22Rv1 (cell line): ENCODE measurements around the gene NAA10.
A peak's percentile ranks its signal among the peaks of the same experiment; 100 is the strongest.
"Not testable (repeated sequence)": the region's sequence is repeated elsewhere in the genome, so short reads cannot be mapped to it uniquely, and the experiment has no call there.

Source experiments
- H3K27ac ChIP-seq: fragments of 450-650 bp; 2 replicates; pipeline ENCODE4 v1.5.1; 2017
- ZFX ChIP-seq: fragments of 450-650 bp; IDR thresholded peaks from 2 replicates; pipeline ENCODE4 v1.6.1; 2017; ENCODE audit warnings: antibody characterized with exemption, borderline replicate concordance
- TF ChIP-seq, protein P1 (sequence below): fragments of 450-650 bp; IDR thresholded peaks from 2 replicates; pipeline ENCODE4 v1.5.1; 2017; ENCODE audit warnings: mild to moderate bottlenecking

NAA10 gene

DNA sequence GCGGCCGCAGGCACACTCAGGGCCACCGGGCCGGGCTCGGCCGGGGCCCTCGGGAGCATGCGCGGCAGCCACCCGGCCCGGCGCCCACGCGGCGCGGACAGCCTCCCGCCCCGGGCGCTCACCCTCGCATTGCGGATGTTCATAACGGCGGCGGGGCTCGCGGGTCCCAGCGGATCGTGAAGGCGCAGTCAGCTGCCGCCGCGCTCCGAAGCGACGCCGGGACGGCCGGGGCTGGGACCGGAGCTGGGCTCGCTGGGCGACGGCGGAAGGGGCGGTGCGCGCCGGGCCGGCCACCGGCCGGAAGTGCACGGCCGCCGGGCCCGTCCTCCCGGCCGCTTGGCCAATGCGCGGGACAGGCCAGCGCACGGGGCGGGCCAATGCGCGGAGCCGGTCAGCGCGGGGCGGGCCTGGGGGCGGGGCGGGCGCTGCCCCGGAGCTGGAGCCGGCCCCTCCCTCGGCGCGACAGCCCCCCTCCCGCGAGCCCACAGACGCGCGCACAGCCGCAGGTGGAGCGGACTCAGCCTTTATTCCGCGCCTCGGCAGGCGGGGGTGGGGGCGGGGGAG lies at the start of gene NAA10:
NAA10 (minus strand) TSS at position 276 of the 564 bp plus-strand sequence; CDS start at position 143, 133 bp downstream.
- peak within 1 kb of the TSS; percentile 72 for H3K27ac ChIP-seq
- no peak for TF ChIP-seq ZFX
- TF ChIP-seq, protein P1, sequence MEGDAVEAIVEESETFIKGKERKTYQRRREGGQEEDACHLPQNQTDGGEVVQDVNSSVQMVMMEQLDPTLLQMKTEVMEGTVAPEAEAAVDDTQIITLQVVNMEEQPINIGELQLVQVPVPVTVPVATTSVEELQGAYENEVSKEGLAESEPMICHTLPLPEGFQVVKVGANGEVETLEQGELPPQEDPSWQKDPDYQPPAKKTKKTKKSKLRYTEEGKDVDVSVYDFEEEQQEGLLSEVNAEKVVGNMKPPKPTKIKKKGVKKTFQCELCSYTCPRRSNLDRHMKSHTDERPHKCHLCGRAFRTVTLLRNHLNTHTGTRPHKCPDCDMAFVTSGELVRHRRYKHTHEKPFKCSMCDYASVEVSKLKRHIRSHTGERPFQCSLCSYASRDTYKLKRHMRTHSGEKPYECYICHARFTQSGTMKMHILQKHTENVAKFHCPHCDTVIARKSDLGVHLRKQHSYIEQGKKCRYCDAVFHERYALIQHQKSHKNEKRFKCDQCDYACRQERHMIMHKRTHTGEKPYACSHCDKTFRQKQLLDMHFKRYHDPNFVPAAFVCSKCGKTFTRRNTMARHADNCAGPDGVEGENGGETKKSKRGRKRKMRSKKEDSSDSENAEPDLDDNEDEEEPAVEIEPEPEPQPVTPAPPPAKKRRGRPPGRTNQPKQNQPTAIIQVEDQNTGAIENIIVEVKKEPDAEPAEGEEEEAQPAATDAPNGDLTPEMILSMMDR = no peak

DNA sequence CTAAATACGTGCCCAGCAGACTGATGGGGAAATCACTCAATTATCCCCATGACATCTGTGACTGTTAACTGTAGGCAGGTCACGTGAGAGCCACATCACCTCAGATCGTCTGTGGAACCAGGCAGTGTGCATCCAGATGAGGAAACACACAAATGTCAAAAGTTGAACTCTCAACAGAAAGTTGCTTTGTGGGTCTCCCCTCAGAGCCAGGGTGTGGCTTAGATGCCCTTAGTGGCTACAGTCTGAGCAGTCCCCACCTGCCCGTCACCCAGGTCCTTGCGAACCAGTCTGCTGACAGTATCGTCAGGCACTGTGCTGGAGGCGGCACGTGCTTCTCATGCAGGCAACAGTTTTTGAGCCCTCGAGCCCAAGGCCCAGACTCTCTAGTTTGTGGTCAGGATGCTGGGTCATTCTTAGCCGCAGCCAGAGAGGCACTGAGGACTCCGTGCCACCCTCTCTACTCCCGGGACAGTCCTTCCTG lies 48.5 kb upstream of the NAA10 start:
- TF ChIP-seq, protein P1 = no peak
- no peak for TF ChIP-seq ZFX
- H3K27ac ChIP-seq = no peak overlapping the region

DNA sequence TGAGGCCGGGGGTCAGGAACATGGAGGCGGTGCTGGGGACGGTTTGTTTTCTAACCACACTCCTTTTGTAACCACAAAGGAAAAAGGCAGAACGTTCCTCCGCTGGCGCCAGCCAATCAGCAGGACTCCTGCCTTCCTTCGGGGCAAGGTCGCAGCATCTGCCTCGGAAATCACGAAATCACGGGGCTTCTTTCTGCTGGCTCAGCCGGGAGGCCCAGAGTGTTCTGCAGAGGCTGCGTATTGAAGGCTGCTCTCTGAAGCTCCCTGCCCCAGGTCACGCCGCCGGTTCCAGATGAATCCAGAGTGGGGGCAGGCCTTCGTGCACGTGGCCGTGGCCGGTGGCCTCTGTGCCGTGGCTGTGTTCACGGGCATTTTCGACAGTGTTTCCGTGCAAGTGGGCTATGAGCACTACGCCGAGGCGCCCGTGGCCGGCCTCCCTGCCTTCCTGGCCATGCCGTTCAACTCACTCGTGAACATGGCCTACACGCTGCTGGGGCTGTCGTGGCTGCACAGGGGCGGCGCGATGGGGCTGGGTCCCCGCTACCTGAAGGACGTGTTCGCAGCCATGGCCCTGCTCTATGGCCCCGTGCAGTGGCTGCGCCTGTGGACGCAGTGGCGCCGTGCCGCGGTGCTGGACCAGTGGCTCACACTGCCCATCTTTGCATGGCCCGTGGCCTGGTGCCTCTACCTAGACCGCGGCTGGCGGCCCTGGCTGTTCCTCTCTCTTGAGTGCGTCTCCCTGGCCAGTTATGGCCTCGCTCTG lies 47.1 kb upstream of the NAA10 start:
- no peak overlapping the region for H3K27ac ChIP-seq
- TF ChIP-seq, protein P1 = no peak
- no peak for TF ChIP-seq ZFX

DNA sequence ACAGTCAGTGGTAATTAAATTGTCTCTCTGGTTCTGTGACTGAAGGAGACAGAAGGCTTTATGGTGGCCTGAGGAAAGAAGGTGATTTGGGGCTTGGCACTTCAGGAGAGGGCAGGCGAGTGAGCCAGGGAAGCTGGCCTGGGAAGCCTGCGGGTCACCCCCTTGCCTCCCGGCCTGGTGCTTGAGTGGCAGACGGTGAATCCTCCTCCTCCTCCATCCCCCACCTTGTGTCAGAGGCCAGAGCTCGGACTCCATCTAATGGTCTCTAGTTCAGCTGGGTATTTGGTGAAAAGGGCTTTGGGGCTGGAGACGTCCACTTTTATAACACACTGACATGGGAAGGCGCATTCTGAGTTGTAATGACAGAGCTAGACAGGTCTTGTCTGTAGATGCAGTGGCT lies 46.4 kb upstream of the NAA10 start:
- TF ChIP-seq ZFX = no peak
- TF ChIP-seq, protein P1 = no peak
- no peak overlapping the region for H3K27ac ChIP-seq

DNA sequence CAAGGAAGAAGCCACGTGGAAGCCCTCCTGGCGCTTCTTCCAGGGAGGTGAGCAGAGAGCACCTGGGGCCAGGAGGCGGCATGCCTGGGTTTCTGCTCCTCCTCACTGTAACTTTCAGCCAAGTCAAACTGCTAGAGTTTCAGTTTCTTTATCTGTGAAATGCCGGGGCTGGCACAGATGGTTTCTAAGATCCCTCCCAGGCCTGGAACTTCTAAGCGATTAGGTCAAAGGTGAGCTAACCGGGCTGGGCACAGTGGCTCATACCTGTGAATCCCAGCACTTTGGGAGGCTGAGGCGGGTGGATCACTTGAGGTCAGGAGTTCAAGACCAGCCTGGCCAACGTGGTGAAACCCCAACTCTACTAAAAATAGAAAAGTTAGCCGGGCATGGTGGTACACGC lies 45.6 kb upstream of the NAA10 start:
- not testable (repeated sequence) for H3K27ac ChIP-seq

DNA sequence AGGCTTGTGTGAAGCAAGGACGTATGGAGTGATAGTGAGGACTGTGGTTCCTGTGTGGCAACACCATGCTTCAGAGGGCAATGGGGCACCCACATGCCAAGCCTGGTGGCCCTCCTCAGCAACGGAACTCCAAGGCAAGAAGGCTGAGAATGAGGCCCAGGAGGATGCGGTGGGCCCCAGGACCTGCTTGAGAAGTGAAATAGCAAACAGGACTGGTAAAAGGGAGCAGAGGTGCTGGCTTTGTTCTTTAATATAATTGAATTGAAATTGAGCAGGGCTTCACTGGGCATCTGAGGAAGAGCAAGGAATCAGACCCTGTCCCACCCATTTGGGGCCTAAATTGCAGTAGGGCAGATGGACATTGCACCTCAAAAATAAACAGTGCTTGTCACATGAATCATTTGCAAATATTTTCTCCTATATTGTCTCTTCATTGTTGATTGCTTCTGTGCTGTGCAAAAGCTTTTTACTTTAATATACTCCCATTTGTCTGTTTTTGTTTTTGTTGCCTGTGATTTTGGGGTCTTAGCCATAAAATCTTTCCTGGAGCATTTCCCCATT lies 40.0 kb upstream of the NAA10 start:
- H3K27ac ChIP-seq = peak overlapping the region; percentile 97
- TF ChIP-seq, protein P1 = no peak
- TF ChIP-seq ZFX = no peak

DNA sequence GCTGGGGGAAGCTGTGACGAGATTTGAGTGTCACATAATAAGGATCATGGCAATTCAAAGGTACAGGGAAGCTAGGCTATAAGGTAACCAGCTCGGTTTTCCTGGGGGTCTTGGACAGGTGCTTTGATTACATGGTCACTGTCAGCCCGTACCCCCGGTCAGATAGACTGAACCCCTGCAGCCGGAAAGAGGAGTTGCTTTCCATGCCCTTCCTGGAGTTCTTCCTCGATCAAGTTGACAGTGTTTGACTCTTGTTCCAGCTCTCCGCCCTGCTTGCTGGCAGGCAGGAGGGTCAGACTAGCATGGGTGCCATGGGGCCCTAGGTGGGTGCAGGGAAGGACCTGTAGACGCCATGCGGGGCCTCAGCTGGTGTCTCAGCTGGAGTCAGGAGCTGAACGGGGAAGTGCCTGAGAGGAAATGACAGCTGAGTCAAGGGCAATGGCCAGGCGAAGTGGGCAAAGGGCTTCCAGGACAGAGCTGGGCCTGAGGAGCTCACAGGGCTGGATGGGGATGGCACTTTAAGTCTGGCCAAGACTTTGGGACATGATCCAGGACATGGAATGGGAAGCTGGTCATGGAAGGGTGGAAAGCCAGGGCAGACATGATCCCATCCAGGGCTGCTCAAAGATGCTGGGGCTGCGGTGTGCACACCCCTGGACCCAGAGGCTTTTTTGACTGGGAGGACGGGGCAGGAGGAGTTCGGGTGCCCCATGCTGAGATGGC lies 39.3 kb upstream of the NAA10 start:
- peak overlapping the region; percentile 97 for H3K27ac ChIP-seq

More for the DNA sequence above, 39.3 kb upstream of the NAA10 start:
- TF ChIP-seq, protein P1 = no peak
- TF ChIP-seq ZFX = no peak
